Measurements from ENCODE around the gene FBXL3. TPM values are rescaled to one million over a fixed set of nuclear protein-coding genes. Genes with fewer than 3 reads are reported as not detected.
A peak's percentile ranks its signal among the peaks of the same experiment; 100 is the strongest.

The FBXL3 gene
- total RNA-seq, 1 donor from 2014 or later: 27.5 TPM

DNA sequence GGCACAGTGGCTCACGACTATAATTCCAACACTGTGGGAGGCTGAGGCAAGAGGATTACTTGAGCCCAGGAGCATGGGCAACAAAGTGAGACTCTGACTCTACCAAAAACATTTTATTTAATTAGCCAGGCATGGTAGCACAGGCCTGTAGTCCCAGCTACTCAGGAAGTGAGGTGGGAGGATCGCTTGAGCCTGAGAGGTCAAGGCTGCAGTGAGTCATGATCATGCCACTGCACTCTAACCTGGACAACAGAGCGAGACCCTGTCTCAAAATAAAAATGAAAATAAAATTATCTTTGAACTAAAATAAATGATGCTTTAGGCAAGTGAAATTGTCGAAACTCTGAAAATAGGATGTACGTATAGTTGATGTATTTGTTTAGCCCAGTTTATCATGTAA is 43.3 kb downstream of the FBXL3 start:
- no peak for DNase-seq (ENCODE audit: low spot score)
- no peak overlapping the region for H3K27ac Mint-ChIP-seq (ENCODE audit: unreplicated experiment)
- no peak for TF ChIP-seq CTCF (IDR thresholded peaks at IDR 0.05; ENCODE audit: unreplicated experiment)
- H3K4me3 Mint-ChIP-seq (ENCODE audit: unreplicated experiment): no peak overlapping the region
- H3K36me3 Mint-ChIP-seq (ENCODE audit: low read depth, unreplicated experiment): no peaks in the 10 kb centered on the region
- H3K9me3 Mint-ChIP-seq (ENCODE audit: unreplicated experiment): no peaks in the 10 kb centered on the region
- H3K4me1 Mint-ChIP-seq (ENCODE audit: unreplicated experiment): no peaks in the 10 kb centered on the region
- peaks cover 2% of the 10 kb centered on the region for H3K27me3 Mint-ChIP-seq (ENCODE audit: unreplicated experiment)

DNA sequence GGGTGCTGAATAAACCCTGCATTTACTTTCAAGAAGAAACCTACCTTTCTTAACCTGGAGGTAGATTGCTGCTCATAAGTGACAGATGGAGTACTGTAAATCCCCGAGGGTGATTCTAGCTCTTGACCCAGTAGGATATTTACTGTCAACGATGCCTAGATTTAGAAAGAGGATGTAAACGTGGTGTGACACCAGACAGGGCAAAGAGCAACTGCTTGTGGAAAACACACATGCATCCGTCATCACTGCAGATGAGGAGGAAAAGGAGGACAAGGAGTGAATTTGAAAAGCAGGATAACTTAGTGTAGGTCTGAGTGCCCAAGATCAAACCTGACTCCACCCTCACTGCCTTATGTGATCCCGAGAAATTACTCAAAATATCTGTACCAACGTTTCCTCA is 44.9 kb downstream of the FBXL3 start:
- H3K27ac Mint-ChIP-seq (ENCODE audit: unreplicated experiment): no peak overlapping the region
- H3K4me1 Mint-ChIP-seq (ENCODE audit: unreplicated experiment): no peaks in the 10 kb centered on the region
- TF ChIP-seq CTCF (IDR thresholded peaks at IDR 0.05; ENCODE audit: unreplicated experiment): no peak
- no peaks in the 10 kb centered on the region for H3K36me3 Mint-ChIP-seq (ENCODE audit: low read depth, unreplicated experiment)
- no peaks in the 10 kb centered on the region for H3K9me3 Mint-ChIP-seq (ENCODE audit: unreplicated experiment)
- H3K27me3 Mint-ChIP-seq (ENCODE audit: unreplicated experiment): peaks cover 2% of the 10 kb centered on the region
- no peak for DNase-seq (ENCODE audit: low spot score)
- no peak overlapping the region for H3K4me3 Mint-ChIP-seq (ENCODE audit: unreplicated experiment)

GRCh38 chr13:76980075-76980718 is 46.8 kb downstream of the FBXL3 start:
- H3K4me3 Mint-ChIP-seq (ENCODE audit: unreplicated experiment): no peak overlapping the region
- H3K36me3 Mint-ChIP-seq (ENCODE audit: low read depth, unreplicated experiment): no peaks in the 10 kb centered on the region
- no peaks in the 10 kb centered on the region for H3K4me1 Mint-ChIP-seq (ENCODE audit: unreplicated experiment)
- DNase-seq (ENCODE audit: low spot score): peak; percentile 95
- peak; percentile 96 for TF ChIP-seq CTCF (IDR thresholded peaks at IDR 0.05; ENCODE audit: unreplicated experiment)
- H3K27me3 Mint-ChIP-seq (ENCODE audit: unreplicated experiment): peaks cover 3% of the 10 kb centered on the region
- no peaks in the 10 kb centered on the region for H3K9me3 Mint-ChIP-seq (ENCODE audit: unreplicated experiment)
- H3K27ac Mint-ChIP-seq (ENCODE audit: unreplicated experiment): no peak overlapping the region

DNA sequence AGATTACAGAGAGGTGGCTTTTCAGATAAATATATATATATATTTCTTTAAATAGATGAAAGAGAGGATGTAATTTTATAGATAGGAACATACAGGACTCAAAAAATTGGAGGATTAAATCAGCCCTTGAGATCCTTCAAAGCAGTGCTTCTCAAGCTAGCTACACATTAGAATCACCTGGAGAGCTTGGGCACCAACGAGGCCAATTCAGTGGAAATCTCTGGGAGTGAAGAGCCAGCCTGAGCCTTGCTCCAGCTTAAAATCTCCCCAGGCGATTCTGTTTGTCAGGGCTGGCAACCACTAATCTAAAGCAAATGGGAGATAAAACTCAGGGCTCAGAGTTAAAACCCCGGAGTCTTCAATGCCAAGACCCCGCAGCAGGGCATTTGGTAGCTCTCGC is 50.0 kb downstream of the FBXL3 start:
- TF ChIP-seq CTCF (IDR thresholded peaks at IDR 0.05; ENCODE audit: unreplicated experiment): no peak
- no peaks in the 10 kb centered on the region for H3K36me3 Mint-ChIP-seq (ENCODE audit: low read depth, unreplicated experiment)
- no peak for DNase-seq (ENCODE audit: low spot score)
- no peaks in the 10 kb centered on the region for H3K4me1 Mint-ChIP-seq (ENCODE audit: unreplicated experiment)
- H3K4me3 Mint-ChIP-seq (ENCODE audit: unreplicated experiment): no peak overlapping the region
- H3K9me3 Mint-ChIP-seq (ENCODE audit: unreplicated experiment): no peaks in the 10 kb centered on the region
- H3K27me3 Mint-ChIP-seq (ENCODE audit: unreplicated experiment): peaks cover 5% of the 10 kb centered on the region
- no peak overlapping the region for H3K27ac Mint-ChIP-seq (ENCODE audit: unreplicated experiment)

GRCh38 chr13:76976490-76976889 is 50.5 kb downstream of the FBXL3 start:
- TF ChIP-seq CTCF (IDR thresholded peaks at IDR 0.05; ENCODE audit: unreplicated experiment): no peak
- no peaks in the 10 kb centered on the region for H3K4me1 Mint-ChIP-seq (ENCODE audit: unreplicated experiment)
- no peak for DNase-seq (ENCODE audit: low spot score)
- no peaks in the 10 kb centered on the region for H3K9me3 Mint-ChIP-seq (ENCODE audit: unreplicated experiment)
- no peak overlapping the region for H3K27ac Mint-ChIP-seq (ENCODE audit: unreplicated experiment)
- no peaks in the 10 kb centered on the region for H3K36me3 Mint-ChIP-seq (ENCODE audit: low read depth, unreplicated experiment)
- H3K4me3 Mint-ChIP-seq (ENCODE audit: unreplicated experiment): no peak overlapping the region
- H3K27me3 Mint-ChIP-seq (ENCODE audit: unreplicated experiment): peaks cover 5% of the 10 kb centered on the region
